Neural cell (in vitro differentiated cells): ENCODE results near the gene EPHB3. TPM values are rescaled to one million over a fixed set of nuclear protein-coding genes. Genes with fewer than 3 reads are reported as not detected.

Experiments used
- H2AFZ ChIP-seq: fragments of 200-600, 300-800 bp; sonication (generic), shearing (Covaris generic); 2 replicates; pipeline ENCODE4 v1.6.0; 2014; ENCODE audit warnings: low read depth, mild to moderate bottlenecking, antibody characterized with exemption, low read length, moderate library complexity
- H3F3A ChIP-seq: fragments of 200-600 bp; shearing (Covaris generic); 2 replicates; pipeline ENCODE4 v1.6.1; 2016; ENCODE audit warnings: mild to moderate bottlenecking, moderate library complexity, mixed read lengths, antibody characterized with exemption, low read length; ENCODE audit not compliant: insufficient read depth, poor library complexity, severe bottlenecking
- H3K27ac ChIP-seq: fragments of 200-600, 300-800 bp; sonication (generic), shearing (Covaris generic); 2 replicates; pipeline ENCODE4 v1.5.1; 2014; ENCODE audit warnings: mild to moderate bottlenecking, low read length, moderate library complexity
- H3K27me3 ChIP-seq: fragments of 300-800, 200-600 bp; sonication (generic), shearing (Covaris generic); 2 replicates; pipeline ENCODE4 v1.6.0; 2014; ENCODE audit warnings: mild to moderate bottlenecking, low read depth, low read length, moderate library complexity; ENCODE audit not compliant: insufficient read depth
- H3K36me3 ChIP-seq: fragments of 300-800, 200-600 bp; sonication (generic), shearing (Covaris generic); 2 replicates; pipeline ENCODE4 v1.5.1; 2014; ENCODE audit warnings: mild to moderate bottlenecking, antibody characterized with exemption, low read length, moderate library complexity; ENCODE audit not compliant: insufficient read depth
- H3K4me2 ChIP-seq: fragments of 300-800, 200-600 bp; sonication (generic), shearing (Covaris generic); 2 replicates; pipeline ENCODE4 v1.6.0; 2014; ENCODE audit warnings: mild to moderate bottlenecking, low read length
- H3K4me3 ChIP-seq: fragments of 300-800, 200-600 bp; sonication (generic), shearing (Covaris generic); 2 replicates; pipeline ENCODE4 v1.5.1; 2014; ENCODE audit warnings: mild to moderate bottlenecking, low read length, moderate library complexity
- H3K79me2 ChIP-seq: fragments of 200-600 bp; shearing (Covaris generic); replicated peaks from 2 replicates; pipeline ENCODE4 v1.6.0; 2014; ENCODE audit warnings: mild to moderate bottlenecking, low read length, moderate library complexity; ENCODE audit not compliant: insufficient read depth
- H3K9ac ChIP-seq: fragments of 300-800, 200-600 bp; sonication (generic), shearing (Covaris generic); 2 replicates; pipeline ENCODE4 v1.6.1; 2016; ENCODE audit warnings: mild to moderate bottlenecking, low read length, mixed read lengths
- H3K9me2 ChIP-seq: fragments of 200-600 bp; shearing (Covaris generic); 2 replicates; pipeline ENCODE4 v1.6.1; 2016; ENCODE audit warnings: mild to moderate bottlenecking, low read length, mixed read lengths; ENCODE audit not compliant: insufficient read depth
- H3K9me3 ChIP-seq: fragments of 200-600, 300-800 bp; sonication (generic), shearing (Covaris generic); 2 replicates; pipeline ENCODE4 v1.6.1; 2016; ENCODE audit warnings: mild to moderate bottlenecking, mixed run types, low read length, moderate library complexity, mixed read lengths
- H4K20me1 ChIP-seq: fragments of 200-600 bp; shearing (Covaris generic); 2 replicates; pipeline ENCODE4 v1.6.1; 2016; ENCODE audit warnings: mild to moderate bottlenecking, mixed run types; ENCODE audit not compliant: insufficient read depth
- CTCF ChIP-seq: fragments of 450-650 bp; IDR thresholded peaks from 2 replicates; pipeline ENCODE4 v1.5.1; 2014; ENCODE audit warnings: antibody characterized with exemption, mild to moderate bottlenecking, moderate library complexity; ENCODE audit not compliant: poor library complexity, severe bottlenecking
- EP300 ChIP-seq: fragments of 450-650 bp; conservative IDR thresholded peaks from 2 replicates; pipeline ENCODE4 v1.6.1; 2014; ENCODE audit warnings: antibody characterized with exemption, mild to moderate bottlenecking, moderate library complexity; ENCODE audit not compliant: poor library complexity, severe bottlenecking
- EZH2 ChIP-seq: fragments of 200-600, 300-800 bp; shearing (Covaris generic), sonication (generic); IDR thresholded peaks from 2 replicates; pipeline ENCODE4 v1.6.1; 2014; ENCODE audit warnings: antibody characterized with exemption, low read length, borderline replicate concordance, mild to moderate bottlenecking; ENCODE audit not compliant: insufficient read depth, poor library complexity, severe bottlenecking
- MXI1 ChIP-seq: fragments of 450-650 bp; conservative IDR thresholded peaks from 2 replicates; pipeline ENCODE4 v1.6.1; 2014; ENCODE audit warnings: antibody characterized with exemption, mild to moderate bottlenecking; ENCODE audit not compliant: poor library complexity, severe bottlenecking
- POLR2AphosphoS5 ChIP-seq: IDR thresholded peaks from 2 replicates; pipeline ENCODE4 v1.6.1; 2012
- RAD21 ChIP-seq: fragments of 450-650 bp; conservative IDR thresholded peaks from 2 replicates; pipeline ENCODE4 v1.6.1; 2014; ENCODE audit warnings: antibody characterized with exemption, mild to moderate bottlenecking, moderate library complexity
- REST ChIP-seq: IDR thresholded peaks from 2 replicates; pipeline ENCODE4 v1.6.1; 2012; ENCODE audit warnings: borderline replicate concordance
- SMC3 ChIP-seq: fragments of 450-650 bp; conservative IDR thresholded peaks from 2 replicates; pipeline ENCODE4 v1.6.1; 2014; ENCODE audit warnings: antibody characterized with exemption, mild to moderate bottlenecking, moderate library complexity; ENCODE audit not compliant: poor library complexity
- TAF1 ChIP-seq: IDR thresholded peaks from 2 replicates; pipeline ENCODE4 v1.6.1; 2012; ENCODE audit warnings: low read depth
- polyA plus RNA-seq: library from polyadenylated mRNA; depleted of rRNA; stranded (reverse); fragments of >200 nt; gene quantifications from 2 replicates; pipeline ENCODE4 v1.2.3, GENCODE V29; 2014

EPHB3 gene
- polyA plus RNA-seq, 1 donor from 2014 or later: 4.3 TPM

DNA sequence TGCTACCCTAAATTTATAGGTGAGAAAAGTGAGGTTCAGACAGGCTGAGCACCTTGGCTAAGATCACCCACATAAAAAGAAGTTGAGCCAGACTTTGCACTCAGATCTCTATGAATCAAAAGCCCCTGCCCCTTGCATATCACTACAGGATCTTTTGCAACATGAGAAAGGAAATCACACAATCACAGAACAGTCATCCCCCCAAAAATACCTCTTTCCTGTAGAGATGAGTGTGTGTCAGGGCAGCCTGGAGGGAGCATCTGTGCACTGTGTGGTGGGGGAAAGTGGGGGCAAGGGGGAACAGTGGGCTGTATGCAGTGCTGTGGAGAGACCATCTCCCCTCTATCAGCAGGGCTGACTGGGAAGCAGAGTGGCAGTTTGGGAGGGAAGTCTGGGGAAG, 46.6 kb downstream of the EPHB3 start:
- no peaks in the 10 kb centered on the region for H3K79me2 ChIP-seq
- H3K9me3 ChIP-seq: no peaks in the 10 kb centered on the region
- no peaks in the 10 kb centered on the region for H3K36me3 ChIP-seq
- TF ChIP-seq CTCF: no peak
- no peak for TF ChIP-seq POLR2AphosphoS5
- TF ChIP-seq SMC3: no peak
- TF ChIP-seq MXI1: no peak
- TF ChIP-seq RAD21: no peak
- no peak for TF ChIP-seq TAF1
- TF ChIP-seq EP300: no peak
- no peak for TF ChIP-seq REST
- no peak for TF ChIP-seq EZH2
- H2AFZ ChIP-seq: no peak overlapping the region
- H3F3A ChIP-seq: no peaks in the 10 kb centered on the region
- no peak overlapping the region for H3K9ac ChIP-seq
- no peaks in the 10 kb centered on the region for H3K9me2 ChIP-seq
- no peak overlapping the region for H3K4me2 ChIP-seq
- no peak overlapping the region for H3K27ac ChIP-seq
- peaks cover 21% of the 10 kb centered on the region for H3K27me3 ChIP-seq
- no peak overlapping the region for H3K4me3 ChIP-seq
- no peaks in the 10 kb centered on the region for H4K20me1 ChIP-seq

DNA sequence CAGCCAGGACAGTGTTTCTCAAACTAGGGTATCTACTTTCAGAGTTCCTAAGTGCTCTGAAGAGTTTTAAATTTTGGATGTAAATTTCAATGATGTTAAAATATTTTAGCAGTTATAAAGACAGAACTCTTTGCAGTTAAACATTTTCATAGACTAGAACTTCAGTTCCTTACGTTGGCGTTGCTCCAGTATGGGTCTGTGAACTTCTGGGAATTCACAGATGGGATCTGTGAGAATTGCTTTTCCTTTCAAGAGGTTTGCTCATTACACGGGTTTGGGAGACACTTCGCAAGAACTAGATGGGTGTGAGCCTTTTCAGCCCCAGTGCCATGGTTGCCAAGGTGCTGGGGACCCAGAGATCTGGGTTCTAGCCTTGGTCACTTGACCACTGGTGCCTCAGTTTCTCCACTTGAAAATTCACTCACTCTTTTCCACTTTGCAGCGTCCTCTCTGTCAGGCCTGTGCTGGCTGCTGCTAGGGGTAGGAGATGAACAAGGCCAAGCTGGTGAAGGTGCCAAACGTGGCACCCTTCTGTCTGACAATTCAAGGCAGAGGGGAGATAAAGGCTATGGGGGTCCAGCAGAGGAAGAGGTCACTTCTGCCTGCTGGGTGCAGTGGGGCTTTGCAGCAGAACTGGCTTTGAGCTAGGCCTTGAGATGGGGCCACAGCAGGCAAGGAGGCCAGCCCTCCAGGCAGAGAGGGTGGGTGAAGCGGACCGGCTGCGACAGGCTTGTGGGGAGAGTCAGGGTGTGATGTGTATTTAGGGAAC, 48.1 kb downstream of the EPHB3 start:
- no peaks in the 10 kb centered on the region for H4K20me1 ChIP-seq
- H3K27ac ChIP-seq: no peak overlapping the region
- H3K4me2 ChIP-seq: no peak overlapping the region
- H2AFZ ChIP-seq: no peak overlapping the region
- peaks cover 7% of the 10 kb centered on the region for H3K27me3 ChIP-seq
- no peaks in the 10 kb centered on the region for H3K79me2 ChIP-seq
- no peak overlapping the region for H3K9ac ChIP-seq
- no peaks in the 10 kb centered on the region for H3K9me3 ChIP-seq
- no peaks in the 10 kb centered on the region for H3F3A ChIP-seq
- no peaks in the 10 kb centered on the region for H3K9me2 ChIP-seq
- no peaks in the 10 kb centered on the region for H3K36me3 ChIP-seq
- no peak for TF ChIP-seq REST
- TF ChIP-seq EZH2: no peak
- no peak for TF ChIP-seq RAD21
- no peak for TF ChIP-seq TAF1
- no peak overlapping the region for H3K4me3 ChIP-seq
